Effector CD4-positive, alpha-beta T cell (primary cell): ENCODE results near the gene NSD2.
"Not testable (repeated sequence)": the region's sequence is repeated elsewhere in the genome, so short reads cannot be mapped to it uniquely, and the experiment has no call there.

Experiments used
- DNase-seq: peaks from one replicate; pipeline ENCODE4 v3.0.0-alpha.2; 2020

NSD2 gene

DNA sequence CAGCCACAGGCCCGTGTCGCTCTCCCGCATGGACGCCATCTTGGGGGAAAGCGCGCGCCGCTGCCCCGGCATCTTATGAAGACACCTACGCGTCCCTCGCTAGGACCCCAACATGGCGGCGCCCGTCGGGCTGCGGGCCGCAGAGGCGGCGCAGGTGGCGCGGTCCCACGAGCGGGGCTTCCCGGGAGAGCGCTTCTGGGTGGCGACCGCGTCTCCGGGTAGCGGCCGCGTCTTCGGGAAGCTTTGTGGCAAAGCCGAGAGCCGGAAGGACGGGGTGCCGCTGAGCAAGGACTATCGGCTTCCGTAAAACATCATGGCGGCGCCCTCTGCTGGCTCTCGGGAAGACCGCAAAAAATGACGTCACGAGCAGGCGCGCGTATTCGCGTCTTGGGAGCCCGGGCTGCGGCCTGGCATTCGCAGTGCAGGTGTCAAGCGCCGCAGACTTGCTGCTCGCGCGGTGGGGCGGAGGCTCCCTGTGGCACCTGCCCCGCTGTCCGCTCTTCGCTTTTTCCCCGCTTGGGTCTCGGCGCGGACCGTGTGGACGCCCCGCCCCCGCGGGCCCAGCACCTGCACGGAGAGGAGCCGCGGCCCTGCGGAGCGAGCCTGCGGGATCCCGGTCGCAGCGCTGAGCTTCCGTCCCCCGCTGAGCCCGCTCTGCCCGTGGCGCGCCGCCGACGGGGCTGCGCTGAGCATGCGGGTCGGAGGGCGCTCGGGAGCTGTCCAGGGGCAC, 137.9 kb downstream of the NSD2 start, which contains the start of gene NELFA:
Gene NELFA (minus strand): TSS at position 54 of the 730 bp plus-strand sequence. CDS start 15 bp downstream, at position 39.
- peak; percentile 97 for DNase-seq

DNA sequence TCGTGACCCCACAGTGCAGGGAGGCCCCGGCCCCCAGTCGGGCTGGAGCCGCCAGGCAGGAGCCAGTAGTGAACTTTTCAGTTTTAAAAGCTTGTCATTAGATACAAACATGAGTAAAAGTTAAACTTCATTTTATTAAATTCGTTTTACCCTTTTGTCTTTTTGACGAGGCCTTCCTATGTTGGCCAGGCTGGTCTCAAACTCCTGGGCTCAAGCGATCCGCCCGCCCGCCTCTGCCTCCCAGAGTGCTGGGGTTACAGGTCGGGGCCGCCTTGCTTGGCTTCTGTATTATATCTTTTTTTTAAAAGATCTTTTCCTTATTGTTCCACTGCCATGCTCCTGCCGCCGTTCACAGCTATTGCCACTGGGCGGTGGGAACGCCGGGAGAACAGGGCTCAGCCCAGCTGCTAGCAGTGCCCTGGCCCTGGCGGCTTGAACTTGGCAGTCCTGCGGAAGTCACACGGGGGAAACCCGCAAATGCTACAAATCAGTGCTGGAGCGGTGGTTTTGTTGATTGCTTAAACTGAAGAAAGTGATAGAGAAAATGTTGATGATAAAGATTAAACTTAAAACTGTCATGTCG, 138.5 kb downstream of the NSD2 start:
- peak; percentile 32 for DNase-seq

- no peak for DNase-seq
Observed at GRCh38 chr4:2011583-2011982, 140.4 kb downstream of the NSD2 start.

GRCh38 chr4:2015008-2015407, 143.8 kb downstream of the NSD2 start:
- DNase-seq: no peak

- DNase-seq: not testable (repeated sequence)
Observed at GRCh38 chr4:2021358-2022018, 150.3 kb downstream of the NSD2 start.

GRCh38 chr4:2024683-2025082, 153.5 kb downstream of the NSD2 start:
- no peak for DNase-seq

DNA sequence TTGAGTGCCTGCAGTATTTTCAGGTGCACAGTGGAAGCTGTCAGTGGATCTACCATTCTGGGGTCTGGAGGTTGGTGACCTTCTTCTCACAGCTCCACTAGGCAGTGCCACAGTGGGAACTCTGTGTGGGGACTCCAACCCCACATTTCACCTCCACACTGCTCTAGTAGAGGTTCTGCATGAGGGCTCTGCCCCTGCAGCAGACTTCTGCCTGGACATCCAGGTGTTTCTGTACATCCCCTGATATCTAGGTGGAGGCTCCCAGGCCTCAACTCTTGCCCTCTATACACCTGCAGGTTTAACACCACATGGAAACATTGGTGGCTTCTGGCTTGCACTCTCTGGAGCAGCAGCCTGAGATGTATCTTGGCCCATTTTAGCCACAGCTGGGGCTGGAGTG, 154.6 kb downstream of the NSD2 start:
- no peak for DNase-seq

DNA sequence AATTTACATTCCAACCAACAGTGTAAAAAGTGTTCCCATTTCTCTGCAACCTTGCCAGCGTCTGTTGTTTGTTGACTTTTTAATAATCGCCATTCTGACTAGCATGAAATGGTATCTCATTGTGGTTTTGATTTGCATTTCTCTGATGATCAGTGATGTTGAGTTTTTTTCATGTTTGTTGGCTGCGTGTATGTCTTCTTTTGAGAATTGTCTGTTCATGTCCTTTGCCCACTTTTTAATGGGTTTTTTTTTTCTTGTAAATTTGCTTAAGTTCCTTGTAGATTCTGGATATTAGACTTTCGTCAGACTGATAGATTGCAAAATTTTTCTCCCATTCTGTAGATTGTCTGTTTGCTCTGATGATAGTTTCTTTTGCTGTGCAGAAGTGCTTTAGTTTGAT, 155.9 kb downstream of the NSD2 start:
- DNase-seq: not testable (repeated sequence)

DNA sequence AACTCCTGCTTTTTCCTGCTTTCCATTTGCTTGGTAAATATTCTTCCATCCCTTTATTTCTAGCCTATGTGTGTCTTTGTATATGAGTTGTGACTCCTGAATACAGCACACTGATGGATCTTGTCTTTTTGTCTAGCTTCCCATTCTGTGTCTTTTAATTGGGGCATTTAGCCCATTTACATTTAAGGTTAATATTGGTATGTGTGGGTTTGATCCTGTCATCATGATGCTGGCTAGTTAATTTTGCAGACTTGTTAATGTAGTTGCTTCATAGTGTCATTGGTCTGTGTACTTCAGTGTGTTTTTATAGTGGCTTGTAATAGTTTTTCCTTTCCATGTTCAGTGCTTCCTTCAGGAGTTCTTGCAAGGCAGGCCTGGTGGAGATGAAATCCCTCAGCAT, 160.0 kb downstream of the NSD2 start:
- not testable (repeated sequence) for DNase-seq
